ENCODE results near the gene GATA5. TPM values are rescaled to one million over a fixed set of nuclear protein-coding genes. Genes with fewer than 3 reads are reported as not detected.

The GATA5 gene
- polyA plus RNA-seq, 1 donor = 40.9 TPM

DNA sequence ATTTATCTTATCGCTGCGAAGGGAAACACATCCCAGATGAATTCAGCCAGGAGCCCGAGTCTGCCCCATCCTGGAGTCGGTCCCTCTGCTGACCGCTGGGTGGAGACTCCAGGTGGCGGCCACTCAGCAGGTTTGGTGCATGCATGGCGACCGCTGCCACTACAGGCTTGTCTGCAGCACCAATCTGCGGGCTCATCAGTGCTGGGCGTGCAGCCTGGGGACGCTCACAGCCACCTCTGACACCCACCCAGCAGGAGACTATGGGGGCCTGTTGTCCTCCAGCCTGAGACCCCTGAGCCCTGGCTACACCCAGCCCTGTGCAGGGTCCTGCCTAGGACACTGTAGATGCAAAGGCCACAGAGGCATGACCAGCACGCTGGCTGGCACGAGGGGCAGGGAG, 40.5 kb upstream of the GATA5 start:
- Histone ChIP-seq H3K9me3 (ENCODE audit: control insufficient read depth, low read depth, low read length) (no peaks in the 10 kb centered on the region), H3K27ac (ENCODE audit: low read length) (no peak overlapping the region), H3K4me3 (ENCODE audit: low read length) (no peak overlapping the region), H3K4me1 (ENCODE audit: control insufficient read depth, insufficient read depth, low read length) (no peaks in the 10 kb centered on the region), H3K36me3 (ENCODE audit: control insufficient read depth, insufficient read depth, low read length) (no peaks in the 10 kb centered on the region), H3K27me3 (ENCODE audit: control insufficient read depth, insufficient read depth, low read length) (peaks cover 19% of the 10 kb centered on the region)
- no CpG with 5 or more reads among the region's 13 CpGs for WGBS (ENCODE audit: insufficient coverage, low lambda C conversion rate)
- DNase-seq = no peak

DNA sequence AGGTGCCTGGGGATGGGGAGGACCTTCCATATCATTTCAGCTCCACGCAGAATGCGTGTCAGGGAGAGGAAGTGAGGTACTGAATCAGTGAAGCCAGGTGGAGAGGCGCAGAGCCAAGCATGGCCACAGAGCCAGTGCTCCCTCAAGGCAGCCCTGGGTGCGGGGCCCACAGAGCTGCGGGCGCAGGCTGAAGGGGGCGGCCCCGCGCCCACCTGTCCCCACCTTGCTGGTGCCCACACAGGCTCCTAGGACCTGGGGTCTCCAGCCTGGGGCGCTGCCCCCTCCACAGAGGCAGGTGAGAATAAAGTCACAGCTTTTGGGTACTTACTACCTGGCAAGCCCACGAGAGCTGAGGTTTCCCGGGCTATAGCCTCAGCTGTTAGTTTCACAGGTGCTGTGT, 40.0 kb upstream of the GATA5 start:
- WGBS (ENCODE audit: insufficient coverage, low lambda C conversion rate) = no CpG with 5 or more reads among the region's 12 CpGs
- peaks cover 19% of the 10 kb centered on the region for H3K27me3 ChIP-seq (ENCODE audit: control insufficient read depth, insufficient read depth, low read length)
- no peaks in the 10 kb centered on the region for H3K4me1 ChIP-seq (ENCODE audit: control insufficient read depth, insufficient read depth, low read length)
- no peak overlapping the region for H3K27ac ChIP-seq (ENCODE audit: low read length)
- no peak overlapping the region for H3K4me3 ChIP-seq (ENCODE audit: low read length)
- no peaks in the 10 kb centered on the region for H3K36me3 ChIP-seq (ENCODE audit: control insufficient read depth, insufficient read depth, low read length)
- DNase-seq = no peak
- H3K9me3 ChIP-seq (ENCODE audit: control insufficient read depth, low read depth, low read length) = no peaks in the 10 kb centered on the region

DNA sequence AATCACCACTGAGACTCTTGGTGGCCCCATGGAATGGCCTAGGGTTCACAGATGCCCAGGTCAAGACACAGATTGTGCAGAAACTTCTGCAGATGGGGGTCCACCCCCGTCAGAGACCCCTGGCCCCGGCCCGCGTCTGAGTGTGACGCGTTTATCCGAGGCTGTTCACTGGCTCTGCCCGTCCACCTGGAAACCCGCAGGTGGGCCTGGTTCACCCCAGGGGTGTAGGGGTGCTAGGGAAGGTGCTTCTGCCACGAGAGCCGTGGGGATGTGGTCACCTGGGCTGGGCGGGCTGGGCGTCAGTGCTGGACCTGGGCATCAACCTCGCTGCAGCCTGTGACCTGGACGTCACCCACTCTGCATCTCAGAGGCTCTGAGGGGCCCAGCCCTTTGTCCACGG, 39.5 kb upstream of the GATA5 start:
- Histone ChIP-seq H3K27me3 (ENCODE audit: control insufficient read depth, insufficient read depth, low read length) (peaks cover 19% of the 10 kb centered on the region), H3K9me3 (ENCODE audit: control insufficient read depth, low read depth, low read length) (no peaks in the 10 kb centered on the region), H3K27ac (ENCODE audit: low read length) (no peak overlapping the region), H3K36me3 (ENCODE audit: control insufficient read depth, insufficient read depth, low read length) (no peaks in the 10 kb centered on the region), H3K4me3 (ENCODE audit: low read length) (no peak overlapping the region), H3K4me1 (ENCODE audit: control insufficient read depth, insufficient read depth, low read length) (no peaks in the 10 kb centered on the region)
- DNase-seq = no peak
- no CpG with 5 or more reads among the region's 16 CpGs for WGBS (ENCODE audit: insufficient coverage, low lambda C conversion rate)

DNA sequence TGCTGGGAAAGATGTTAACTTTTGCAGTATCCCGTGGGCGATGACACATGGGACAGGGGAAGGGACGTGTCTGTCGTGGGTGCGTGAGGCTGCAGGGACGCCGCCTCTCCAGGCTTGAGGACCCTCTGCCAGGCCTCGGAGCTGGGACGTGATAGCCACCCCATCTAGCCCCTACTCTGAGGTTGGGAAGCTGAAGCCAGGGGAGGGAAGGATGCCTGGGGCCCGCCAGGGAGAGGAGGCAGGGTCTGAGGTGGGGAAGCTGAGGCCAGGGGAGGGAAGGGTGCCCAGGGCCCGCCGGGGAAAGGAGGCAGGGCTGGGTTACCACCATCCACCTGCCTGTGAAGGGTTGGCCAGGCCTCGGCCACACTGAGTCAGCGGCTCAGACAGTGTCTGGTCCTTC, 38.2 kb upstream of the GATA5 start:
- no CpG with 5 or more reads among the region's 14 CpGs for WGBS (ENCODE audit: insufficient coverage, low lambda C conversion rate)

GRCh38 chr20:62511915-62512610, 36.3 kb upstream of the GATA5 start:
- no peak overlapping the region for H3K4me3 ChIP-seq (ENCODE audit: low read length)
- H3K9me3 ChIP-seq (ENCODE audit: control insufficient read depth, low read depth, low read length) = no peaks in the 10 kb centered on the region
- no CpG with 5 or more reads among the region's 24 CpGs for WGBS (ENCODE audit: insufficient coverage, low lambda C conversion rate)
- no peak overlapping the region for H3K27ac ChIP-seq (ENCODE audit: low read length)
- H3K36me3 ChIP-seq (ENCODE audit: control insufficient read depth, insufficient read depth, low read length) = no peaks in the 10 kb centered on the region
- no peak for DNase-seq
- no peaks in the 10 kb centered on the region for H3K4me1 ChIP-seq (ENCODE audit: control insufficient read depth, insufficient read depth, low read length)
- H3K27me3 ChIP-seq (ENCODE audit: control insufficient read depth, insufficient read depth, low read length) = peaks cover 19% of the 10 kb centered on the region

More for the DNA sequence above, 38.2 kb upstream of the GATA5 start:
- no peak for DNase-seq
- no peaks in the 10 kb centered on the region for H3K9me3 ChIP-seq (ENCODE audit: control insufficient read depth, low read depth, low read length)
- H3K27ac ChIP-seq (ENCODE audit: low read length) = no peak overlapping the region
- no peaks in the 10 kb centered on the region for H3K36me3 ChIP-seq (ENCODE audit: control insufficient read depth, insufficient read depth, low read length)
- H3K27me3 ChIP-seq (ENCODE audit: control insufficient read depth, insufficient read depth, low read length) = peaks cover 19% of the 10 kb centered on the region
- H3K4me1 ChIP-seq (ENCODE audit: control insufficient read depth, insufficient read depth, low read length) = no peaks in the 10 kb centered on the region
- H3K4me3 ChIP-seq (ENCODE audit: low read length) = no peak overlapping the region

DNA sequence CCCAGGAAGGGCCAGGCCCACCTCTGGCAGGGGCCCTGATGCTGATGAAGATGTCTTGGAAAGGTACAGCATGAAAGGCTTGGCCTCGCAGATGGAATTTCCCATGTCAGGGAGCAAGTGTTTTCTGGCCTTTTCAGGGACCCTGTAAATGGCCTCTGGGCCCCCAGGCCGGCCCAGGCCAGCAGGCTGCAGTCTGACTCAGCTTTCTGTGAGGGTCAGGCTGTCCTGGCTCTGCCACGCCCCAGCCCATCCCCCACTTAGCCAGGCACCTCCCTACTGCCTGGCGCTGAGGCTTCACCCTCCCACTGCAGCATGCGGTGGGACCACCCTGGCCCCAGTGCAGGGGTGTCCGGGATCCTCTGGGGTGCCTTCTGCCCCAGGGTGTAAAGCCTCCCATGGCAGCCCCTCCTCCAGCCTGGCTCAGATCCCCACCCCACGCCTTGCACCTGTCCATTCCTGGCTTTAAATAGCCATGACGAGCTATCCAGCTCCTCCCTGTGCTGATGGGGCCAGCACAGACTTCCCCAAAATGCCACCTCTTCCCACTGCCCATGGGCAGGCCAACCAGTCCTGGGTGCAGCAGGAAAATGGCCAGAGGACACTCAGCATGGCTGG, 35.6 kb upstream of the GATA5 start:
- DNase-seq = no peak
- Histone ChIP-seq H3K9me3 (ENCODE audit: control insufficient read depth, low read depth, low read length) (no peaks in the 10 kb centered on the region), H3K27me3 (ENCODE audit: control insufficient read depth, insufficient read depth, low read length) (peaks cover 19% of the 10 kb centered on the region), H3K4me1 (ENCODE audit: control insufficient read depth, insufficient read depth, low read length) (no peaks in the 10 kb centered on the region), H3K4me3 (ENCODE audit: low read length) (no peak overlapping the region), H3K27ac (ENCODE audit: low read length) (no peak overlapping the region), H3K36me3 (ENCODE audit: control insufficient read depth, insufficient read depth, low read length) (no peaks in the 10 kb centered on the region)
- WGBS (ENCODE audit: insufficient coverage, low lambda C conversion rate) = no CpG with 5 or more reads among the region's 8 CpGs

DNA sequence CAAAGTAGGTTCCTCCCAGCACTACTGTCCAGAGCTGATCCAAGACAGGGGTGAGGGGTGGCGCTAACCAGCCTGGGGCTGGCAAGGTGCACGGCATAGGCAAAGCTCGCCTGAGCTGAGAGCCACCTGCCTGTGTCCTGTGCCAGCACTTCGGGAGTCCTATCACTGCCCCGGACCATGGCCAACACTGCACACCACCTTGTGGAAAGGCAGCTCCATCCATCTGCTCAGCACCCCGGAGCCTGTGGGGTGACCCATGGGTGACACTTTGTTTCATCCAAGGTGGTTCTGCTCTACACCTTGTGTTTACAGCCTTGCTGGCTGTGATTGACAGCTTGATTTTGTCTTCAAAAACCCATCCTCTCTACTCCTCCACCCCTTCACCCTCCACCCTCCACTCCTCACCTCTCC, 32.9 kb upstream of the GATA5 start:
- no peaks in the 10 kb centered on the region for H3K4me1 ChIP-seq (ENCODE audit: control insufficient read depth, insufficient read depth, low read length)
- no peaks in the 10 kb centered on the region for H3K36me3 ChIP-seq (ENCODE audit: control insufficient read depth, insufficient read depth, low read length)
- H3K4me3 ChIP-seq (ENCODE audit: low read length) = no peak overlapping the region
- H3K9me3 ChIP-seq (ENCODE audit: control insufficient read depth, low read depth, low read length) = no peaks in the 10 kb centered on the region
- H3K27ac ChIP-seq (ENCODE audit: low read length) = no peak overlapping the region
- WGBS (ENCODE audit: insufficient coverage, low lambda C conversion rate) = no CpG with 5 or more reads among the region's 6 CpGs
- H3K27me3 ChIP-seq (ENCODE audit: control insufficient read depth, insufficient read depth, low read length) = peaks cover 19% of the 10 kb centered on the region
- no peak for DNase-seq

GRCh38 chr20:62507991-62508640, 32.3 kb upstream of the GATA5 start:
- H3K4me1 ChIP-seq (ENCODE audit: control insufficient read depth, insufficient read depth, low read length) = no peaks in the 10 kb centered on the region
- WGBS (ENCODE audit: insufficient coverage, low lambda C conversion rate) = no CpG with 5 or more reads among the region's 22 CpGs
- H3K36me3 ChIP-seq (ENCODE audit: control insufficient read depth, insufficient read depth, low read length) = no peaks in the 10 kb centered on the region
- DNase-seq = no peak
- H3K9me3 ChIP-seq (ENCODE audit: control insufficient read depth, low read depth, low read length) = no peaks in the 10 kb centered on the region
- no peak overlapping the region for H3K27ac ChIP-seq (ENCODE audit: low read length)
- H3K27me3 ChIP-seq (ENCODE audit: control insufficient read depth, insufficient read depth, low read length) = peaks cover 22% of the 10 kb centered on the region
- no peak overlapping the region for H3K4me3 ChIP-seq (ENCODE audit: low read length)

GRCh38 chr20:62507323-62507722, 31.5 kb upstream of the GATA5 start:
- no peak overlapping the region for H3K4me3 ChIP-seq (ENCODE audit: low read length)
- no peak for DNase-seq
- H3K36me3 ChIP-seq (ENCODE audit: control insufficient read depth, insufficient read depth, low read length) = no peaks in the 10 kb centered on the region
- peaks cover 20% of the 10 kb centered on the region for H3K27me3 ChIP-seq (ENCODE audit: control insufficient read depth, insufficient read depth, low read length)
- no peaks in the 10 kb centered on the region for H3K9me3 ChIP-seq (ENCODE audit: control insufficient read depth, low read depth, low read length)
- WGBS (ENCODE audit: insufficient coverage, low lambda C conversion rate) = no CpG with 5 or more reads among the region's 7 CpGs
- no peaks in the 10 kb centered on the region for H3K4me1 ChIP-seq (ENCODE audit: control insufficient read depth, insufficient read depth, low read length)
- H3K27ac ChIP-seq (ENCODE audit: low read length) = no peak overlapping the region

DNA sequence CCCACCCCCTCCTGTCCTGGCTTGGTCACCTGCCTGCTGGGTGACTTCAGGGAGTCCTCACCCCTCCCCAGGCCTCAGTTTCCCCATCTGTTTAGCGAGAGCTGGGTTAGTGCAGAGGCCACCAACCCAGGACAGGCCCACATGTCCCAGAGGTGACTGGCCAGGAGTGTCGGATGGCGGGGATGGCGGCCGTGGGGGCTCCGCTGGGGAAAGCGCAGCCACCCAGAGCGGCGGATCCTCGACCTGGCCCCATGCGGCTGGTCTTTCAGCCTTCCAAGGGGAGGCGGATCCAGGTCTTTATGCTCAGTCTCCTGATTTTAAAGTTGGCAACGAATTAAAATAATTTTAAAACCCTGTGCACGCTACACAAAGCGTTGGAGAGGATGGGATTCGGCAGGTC, 31.0 kb upstream of the GATA5 start:
- Histone ChIP-seq H3K27ac (ENCODE audit: low read length) (no peak overlapping the region), H3K27me3 (ENCODE audit: control insufficient read depth, insufficient read depth, low read length) (peaks cover 15% of the 10 kb centered on the region), H3K4me3 (ENCODE audit: low read length) (no peak overlapping the region), H3K36me3 (ENCODE audit: control insufficient read depth, insufficient read depth, low read length) (no peaks in the 10 kb centered on the region), H3K4me1 (ENCODE audit: control insufficient read depth, insufficient read depth, low read length) (no peaks in the 10 kb centered on the region), H3K9me3 (ENCODE audit: control insufficient read depth, low read depth, low read length) (no peaks in the 10 kb centered on the region)
- DNase-seq = no peak
- no CpG with 5 or more reads among the region's 16 CpGs for WGBS (ENCODE audit: insufficient coverage, low lambda C conversion rate)

Data from large intestine (tissue), 3 donors.